Colonic mucosa (tissue), 4 donors: Measurements from ENCODE around the gene FXR1. TPM values are rescaled to one million over a fixed set of nuclear protein-coding genes. Genes with fewer than 3 reads are reported as not detected.
"Not testable (repeated sequence)": the region's sequence is repeated elsewhere in the genome, so short reads cannot be mapped to it uniquely, and the experiment has no call there.

ENCODE experiments used
- DNase-seq: peaks from one replicate; pipeline ENCODE4 v3.0.0-alpha.2; 2020
- H3K27ac ChIP-seq: fragments of 200-600 bp; one replicate; pipeline ENCODE4 v1.8.0; 2021
- H3K27me3 ChIP-seq: fragments of 200-600 bp; one replicate; pipeline ENCODE4 v1.8.0; 2021
- H3K36me3 ChIP-seq: fragments of 200-600 bp; one replicate; pipeline ENCODE4 v1.8.0; 2021
- H3K4me1 ChIP-seq: fragments of 200-600 bp; one replicate; pipeline ENCODE4 v1.8.0; 2021; ENCODE audit warnings: mild to moderate bottlenecking
- H3K4me3 ChIP-seq: fragments of 200-600 bp; one replicate; pipeline ENCODE4 v1.8.0; 2021
- H3K9ac ChIP-seq, 2 donors: one replicate each; pipeline ENCODE4 v1.7.0; 2013; ENCODE audit warnings: control low read depth in 2 of 2, low read depth in 2 of 2, low read length in 2 of 2
- H3K9me3 ChIP-seq: fragments of 200-600 bp; one replicate; pipeline ENCODE4 v1.8.0; 2021
- intact Hi-C: fragments of 100-400 bp; cut with DNase I; formaldehyde crosslinking; loops from one replicate; pipeline ENCODE4 v1.14.1; 2022
- total RNA-seq, 2 donors: library from RNA; stranded (reverse); fragmentation: NEBNext Ultra II Directional in 1 of 2; extraction: Animal tissue kit (Norgen Biotek cat#: 25700) in 1 of 2; gene quantifications; one replicate each; pipeline ENCODE4 v1.2.1, GENCODE V29; 2021
- TF ChIP-seq, protein P1 (sequence below): fragments of 200-600 bp; IDR thresholded peaks from one replicate; pipeline ENCODE4 v1.8.0; 2022; ENCODE audit warnings: antibody characterized with exemption, mild to moderate bottlenecking
- donor health status: healthy.
- donor health status: DM: no; HTN: no; CAD: no.
- donor health status: DM: no; HTN: no; CAD: no.

The FXR1 gene
- total RNA-seq: 10 to 100 TPM; 74.5 to 80.3 TPM

- Histone ChIP-seq H3K27me3 (no peaks in the 10 kb centered on the region), H3K4me1 (peaks cover 3% of the 10 kb centered on the region), H3K9me3 (no peaks in the 10 kb centered on the region), H3K27ac (peak within 1 kb of the TSS; percentile 82), H3K4me3 (peak within 1 kb of the TSS; percentile 84), H3K36me3 (no peaks in the 10 kb centered on the region), H3K9ac (peak within 1 kb of the TSS; percentile 78 to 89)
- DNase-seq: peak; percentile 95
- TF ChIP-seq, protein P1, sequence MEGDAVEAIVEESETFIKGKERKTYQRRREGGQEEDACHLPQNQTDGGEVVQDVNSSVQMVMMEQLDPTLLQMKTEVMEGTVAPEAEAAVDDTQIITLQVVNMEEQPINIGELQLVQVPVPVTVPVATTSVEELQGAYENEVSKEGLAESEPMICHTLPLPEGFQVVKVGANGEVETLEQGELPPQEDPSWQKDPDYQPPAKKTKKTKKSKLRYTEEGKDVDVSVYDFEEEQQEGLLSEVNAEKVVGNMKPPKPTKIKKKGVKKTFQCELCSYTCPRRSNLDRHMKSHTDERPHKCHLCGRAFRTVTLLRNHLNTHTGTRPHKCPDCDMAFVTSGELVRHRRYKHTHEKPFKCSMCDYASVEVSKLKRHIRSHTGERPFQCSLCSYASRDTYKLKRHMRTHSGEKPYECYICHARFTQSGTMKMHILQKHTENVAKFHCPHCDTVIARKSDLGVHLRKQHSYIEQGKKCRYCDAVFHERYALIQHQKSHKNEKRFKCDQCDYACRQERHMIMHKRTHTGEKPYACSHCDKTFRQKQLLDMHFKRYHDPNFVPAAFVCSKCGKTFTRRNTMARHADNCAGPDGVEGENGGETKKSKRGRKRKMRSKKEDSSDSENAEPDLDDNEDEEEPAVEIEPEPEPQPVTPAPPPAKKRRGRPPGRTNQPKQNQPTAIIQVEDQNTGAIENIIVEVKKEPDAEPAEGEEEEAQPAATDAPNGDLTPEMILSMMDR: peak; percentile 84
- intact Hi-C loops: no loop called here
Observed at GRCh38 chr3:180912304-180913296, at the start of gene FXR1. FXR1 (plus strand) TSS chr3:180912670; CDS start chr3:180912686, 16 bp downstream.

GRCh38 chr3:180870008-180870699 is 42.3 kb upstream of the FXR1 start:
- intact Hi-C loops: no loop called here
- Histone ChIP-seq H3K4me1 (no peaks in the 10 kb centered on the region), H3K36me3 (no peaks in the 10 kb centered on the region), H3K27ac (no peak overlapping the region), H3K9ac (no peak overlapping the region), H3K4me3 (no peak overlapping the region), H3K27me3 (no peaks in the 10 kb centered on the region), H3K9me3 (no peaks in the 10 kb centered on the region)
- peak; percentile 41 for DNase-seq
- TF ChIP-seq, protein P1: no peak

DNA sequence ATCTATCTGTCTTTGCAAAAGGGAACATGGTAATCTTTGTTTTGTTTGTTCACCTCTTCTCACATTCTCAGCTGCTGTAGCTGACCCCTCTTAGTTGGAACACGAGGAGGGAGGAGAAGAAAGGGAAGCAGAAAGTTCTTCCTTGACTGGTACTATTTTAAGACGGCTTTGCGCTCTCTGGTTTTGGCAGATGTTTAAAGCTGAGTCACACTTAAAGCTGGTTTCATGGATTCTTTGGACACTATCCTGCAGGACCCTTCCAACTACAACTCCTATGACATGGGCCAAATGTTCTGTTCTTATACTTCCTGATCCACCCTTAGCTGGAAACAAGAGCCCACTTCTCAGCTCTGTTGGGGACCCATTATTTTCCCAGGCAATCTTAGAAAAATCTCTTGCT is 40.6 kb upstream of the FXR1 start:
- Histone ChIP-seq H3K4me3 (no peak overlapping the region), H3K27me3 (no peaks in the 10 kb centered on the region), H3K4me1 (no peaks in the 10 kb centered on the region), H3K36me3 (no peaks in the 10 kb centered on the region), H3K9ac (no peak overlapping the region), H3K9me3 (no peaks in the 10 kb centered on the region), H3K27ac (no peak overlapping the region)
- intact Hi-C loops: no loop called here
- TF ChIP-seq, protein P1: no peak
- no peak for DNase-seq

DNA sequence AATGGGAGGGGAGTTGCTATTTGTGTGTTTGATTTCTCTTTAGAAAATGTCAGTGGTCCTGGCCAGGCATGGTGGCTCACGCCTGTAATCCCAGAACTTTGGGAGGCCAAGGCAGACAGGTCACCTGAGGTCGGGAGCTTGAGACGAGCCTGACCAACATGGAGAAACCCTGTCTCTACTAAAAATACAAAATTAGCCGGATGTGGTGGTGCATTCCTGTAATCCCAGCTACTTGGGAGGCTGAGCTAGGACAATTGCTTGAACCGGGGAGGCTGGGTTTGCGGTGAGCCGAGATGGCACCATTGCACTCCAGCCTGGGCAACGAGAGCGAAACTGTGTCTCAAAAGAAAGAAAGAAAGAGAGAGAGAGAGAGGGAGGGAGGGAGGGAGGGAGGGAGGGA is 40.0 kb upstream of the FXR1 start:
- intact Hi-C loops: not testable (repeated sequence)

DNA sequence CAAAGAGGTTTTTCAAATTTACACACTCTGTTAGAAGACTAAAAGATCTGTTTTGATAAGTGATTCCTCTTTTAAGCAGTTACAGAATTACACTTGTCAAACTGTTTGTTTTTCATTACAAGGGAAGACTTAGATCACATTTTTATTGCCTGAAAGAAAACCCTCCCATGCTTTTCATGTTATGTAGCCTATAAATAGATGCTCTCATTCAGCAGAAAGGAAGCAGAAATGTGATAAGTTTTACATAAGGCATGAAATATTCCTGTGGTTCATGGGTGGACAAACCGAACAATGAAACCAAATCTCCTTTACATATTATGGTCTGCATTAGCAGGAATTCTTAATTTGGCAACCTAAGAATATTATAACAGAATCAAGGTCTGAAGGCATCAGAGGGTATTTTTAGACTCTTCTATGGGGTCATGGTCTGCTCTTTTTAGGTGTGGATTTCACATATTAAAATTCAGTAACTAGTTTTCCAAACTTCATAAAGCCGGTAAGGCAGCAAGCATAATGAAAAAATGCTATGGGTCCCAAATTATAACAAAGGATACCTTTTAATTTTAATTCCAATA is 37.3 kb upstream of the FXR1 start:
- Histone ChIP-seq H3K27me3 (no peaks in the 10 kb centered on the region), H3K4me3 (no peak overlapping the region), H3K9ac (no peak overlapping the region), H3K36me3 (no peaks in the 10 kb centered on the region), H3K27ac (no peak overlapping the region), H3K4me1 (no peaks in the 10 kb centered on the region), H3K9me3 (no peaks in the 10 kb centered on the region)
- intact Hi-C loops: no loop called here
- DNase-seq: no peak
- TF ChIP-seq, protein P1: no peak

More for the DNA sequence above, 40.0 kb upstream of the FXR1 start:
- not testable (repeated sequence) for H3K4me3 ChIP-seq, H3K9me3 ChIP-seq, H3K9ac ChIP-seq, H3K4me1 ChIP-seq, H3K27ac ChIP-seq, DNase-seq, H3K36me3 ChIP-seq, H3K27me3 ChIP-seq
